ENCODE results near the gene TCF3.
A peak's percentile ranks its signal among the peaks of the same experiment; 100 is the strongest.

The TCF3 gene

GRCh38 chr19:1570836-1571235 is 81.6 kb downstream of the TCF3 start:
- no peak overlapping the region for H3K4me3 ChIP-seq (ENCODE audit: low read length)
- no peak for DNase-seq (ENCODE audit: low read depth)
- TF ChIP-seq, protein P1, sequence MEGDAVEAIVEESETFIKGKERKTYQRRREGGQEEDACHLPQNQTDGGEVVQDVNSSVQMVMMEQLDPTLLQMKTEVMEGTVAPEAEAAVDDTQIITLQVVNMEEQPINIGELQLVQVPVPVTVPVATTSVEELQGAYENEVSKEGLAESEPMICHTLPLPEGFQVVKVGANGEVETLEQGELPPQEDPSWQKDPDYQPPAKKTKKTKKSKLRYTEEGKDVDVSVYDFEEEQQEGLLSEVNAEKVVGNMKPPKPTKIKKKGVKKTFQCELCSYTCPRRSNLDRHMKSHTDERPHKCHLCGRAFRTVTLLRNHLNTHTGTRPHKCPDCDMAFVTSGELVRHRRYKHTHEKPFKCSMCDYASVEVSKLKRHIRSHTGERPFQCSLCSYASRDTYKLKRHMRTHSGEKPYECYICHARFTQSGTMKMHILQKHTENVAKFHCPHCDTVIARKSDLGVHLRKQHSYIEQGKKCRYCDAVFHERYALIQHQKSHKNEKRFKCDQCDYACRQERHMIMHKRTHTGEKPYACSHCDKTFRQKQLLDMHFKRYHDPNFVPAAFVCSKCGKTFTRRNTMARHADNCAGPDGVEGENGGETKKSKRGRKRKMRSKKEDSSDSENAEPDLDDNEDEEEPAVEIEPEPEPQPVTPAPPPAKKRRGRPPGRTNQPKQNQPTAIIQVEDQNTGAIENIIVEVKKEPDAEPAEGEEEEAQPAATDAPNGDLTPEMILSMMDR (conservative IDR thresholded peaks at IDR 0.05; ENCODE audit: low read length): no peak

DNA sequence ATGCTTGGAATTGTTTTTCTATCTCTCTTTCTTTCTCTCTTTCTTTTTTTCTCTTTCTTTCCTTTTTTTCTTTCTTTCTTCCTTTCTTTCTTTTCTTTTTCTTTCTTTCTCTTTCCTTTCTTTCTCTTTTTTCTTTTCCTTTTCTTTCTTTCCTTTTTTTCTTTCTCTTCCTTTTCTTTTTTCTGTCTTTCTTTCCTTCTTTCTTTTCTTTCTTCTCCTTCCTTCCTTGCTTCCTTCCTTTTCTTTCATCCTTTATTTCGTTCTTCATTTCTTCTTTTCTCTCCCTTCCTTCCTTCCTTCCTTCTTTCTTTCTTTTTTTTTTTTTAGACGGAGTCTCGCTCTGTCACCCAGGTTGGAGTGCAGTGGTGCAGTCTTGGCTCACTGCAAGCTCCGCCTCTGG is 82.4 kb downstream of the TCF3 start:
- TF ChIP-seq, protein P1 (conservative IDR thresholded peaks at IDR 0.05; ENCODE audit: low read length): no peak
- DNase-seq (ENCODE audit: low read depth): no peak
- H3K4me3 ChIP-seq (ENCODE audit: low read length): no peak overlapping the region

DNA sequence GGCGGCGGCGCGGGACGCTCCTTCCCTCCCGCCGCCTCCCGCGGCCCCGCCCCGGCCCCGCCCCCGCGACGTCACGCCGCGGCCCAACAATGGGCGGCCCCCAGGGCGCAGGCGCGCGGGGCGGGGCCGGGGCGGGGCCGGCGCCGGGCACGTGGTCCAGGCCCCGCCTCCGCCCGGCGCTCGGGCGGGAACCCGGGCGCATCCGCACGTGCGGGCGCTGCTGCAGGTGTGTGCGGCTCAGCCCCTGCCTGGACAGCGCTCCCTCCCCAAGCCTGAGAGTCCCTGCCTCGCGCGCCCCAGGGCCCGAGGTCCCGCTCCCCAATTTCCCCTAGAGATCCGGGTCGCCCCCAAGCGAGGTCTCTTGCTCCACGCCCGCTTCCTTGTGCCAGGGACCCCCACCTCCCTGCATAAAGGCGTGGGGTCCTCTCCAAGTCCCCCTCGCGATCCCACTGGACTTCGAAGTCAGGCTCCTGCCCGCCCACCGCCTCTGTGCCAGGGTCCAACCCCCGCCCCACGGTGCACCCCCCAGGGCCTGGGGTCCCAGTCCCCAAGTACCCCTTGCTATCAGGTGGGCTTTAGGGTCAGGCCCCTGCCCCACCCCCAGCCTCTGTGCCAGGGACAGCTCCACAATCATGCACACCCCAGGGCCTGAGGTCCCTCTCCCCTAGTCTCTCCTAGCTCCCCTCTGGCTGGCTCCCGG is 83.9 kb downstream of the TCF3 start, which contains the start of gene MEX3D:
MEX3D (minus strand) TSS at position 6 of the 700 bp plus-strand sequence. CDS start 267 bp downstream, outside the sequence.
- DNase-seq (ENCODE audit: low read depth): peak; percentile 56
- H3K4me3 ChIP-seq (ENCODE audit: low read length): peak within 1 kb of the TSS; percentile 76
- TF ChIP-seq, protein P1 (conservative IDR thresholded peaks at IDR 0.05; ENCODE audit: low read length): no peak

DNA sequence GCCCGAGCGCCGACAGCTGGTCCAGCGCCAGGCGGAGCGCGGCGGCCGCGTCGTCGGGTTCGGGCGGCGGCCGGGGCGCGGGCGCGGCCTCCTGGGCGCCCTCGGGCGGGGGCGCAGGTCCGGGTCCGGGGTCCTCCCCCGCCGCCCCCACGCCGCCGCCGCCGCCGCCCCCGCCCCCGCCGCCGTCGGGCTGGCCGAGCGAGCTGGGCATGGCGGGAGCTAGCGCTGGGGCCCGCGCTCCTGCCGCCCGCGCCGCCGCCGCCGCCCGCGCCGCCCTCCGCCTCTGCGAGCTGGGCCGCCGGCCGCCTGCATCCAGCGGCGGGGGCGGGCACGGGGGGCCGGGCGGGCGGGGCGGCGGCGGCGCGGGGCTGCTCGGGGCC is 84.6 kb downstream of the TCF3 start:
- peak overlapping the region; percentile 76 for H3K4me3 ChIP-seq (ENCODE audit: low read length)
- no peak for DNase-seq (ENCODE audit: low read depth)
- TF ChIP-seq, protein P1 (conservative IDR thresholded peaks at IDR 0.05; ENCODE audit: low read length): no peak

GRCh38 chr19:1567116-1567847 is 85.1 kb downstream of the TCF3 start:
- TF ChIP-seq, protein P1 (conservative IDR thresholded peaks at IDR 0.05; ENCODE audit: low read length): no peak
- H3K4me3 ChIP-seq (ENCODE audit: low read length): peak overlapping the region; percentile 76
- DNase-seq (ENCODE audit: low read depth): no peak

GRCh38 chr19:1566392-1567115 is 85.9 kb downstream of the TCF3 start:
- H3K4me3 ChIP-seq (ENCODE audit: low read length): peak overlapping the region; percentile 76
- TF ChIP-seq, protein P1 (conservative IDR thresholded peaks at IDR 0.05; ENCODE audit: low read length): no peak
- peak; percentile 78 for DNase-seq (ENCODE audit: low read depth)

All from AG10803 (cell line).